Activated CD4-positive, alpha-beta T cell treated with anti-CD3 and anti-CD28 coated beads for 24 hours (primary cell): ENCODE results near the gene KIF25.

Source experiments
- DNase-seq, 2 donors: peaks; one replicate each; pipeline ENCODE4 v3.0.0-alpha.2; 2020; ENCODE audit warnings: low read depth in 2 of 2

KIF25 gene, protein sequence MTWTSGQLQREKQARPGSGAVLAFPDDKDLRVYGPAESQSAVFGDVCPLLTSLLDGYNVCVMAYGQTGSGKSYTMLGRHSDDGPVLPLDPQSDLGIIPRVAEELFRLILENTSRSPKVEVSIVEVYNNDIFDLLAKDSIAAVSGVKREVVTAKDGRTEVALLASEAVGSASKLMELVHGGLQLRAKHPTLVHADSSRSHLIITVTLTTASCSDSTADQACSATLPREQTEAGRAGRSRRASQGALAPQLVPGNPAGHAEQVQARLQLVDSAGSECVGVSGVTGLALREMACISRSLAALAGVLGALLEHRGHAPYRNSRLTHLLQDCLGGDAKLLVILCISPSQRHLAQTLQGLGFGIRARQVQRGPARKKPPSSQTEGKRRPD

GRCh38 chr6:167997642-167998041, at the start of gene KIF25:
KIF25 (plus strand) TSS chr6:167997671; CDS start chr6:168029586, 31,915 bp downstream.
- no peak for DNase-seq

- DNase-seq: no peak
Measured at GRCh38 chr6:167947716-167948115, 49.8 kb upstream of the KIF25 start.

- no peak for DNase-seq
Measured at GRCh38 chr6:167948716-167949115, 48.8 kb upstream of the KIF25 start.

DNA sequence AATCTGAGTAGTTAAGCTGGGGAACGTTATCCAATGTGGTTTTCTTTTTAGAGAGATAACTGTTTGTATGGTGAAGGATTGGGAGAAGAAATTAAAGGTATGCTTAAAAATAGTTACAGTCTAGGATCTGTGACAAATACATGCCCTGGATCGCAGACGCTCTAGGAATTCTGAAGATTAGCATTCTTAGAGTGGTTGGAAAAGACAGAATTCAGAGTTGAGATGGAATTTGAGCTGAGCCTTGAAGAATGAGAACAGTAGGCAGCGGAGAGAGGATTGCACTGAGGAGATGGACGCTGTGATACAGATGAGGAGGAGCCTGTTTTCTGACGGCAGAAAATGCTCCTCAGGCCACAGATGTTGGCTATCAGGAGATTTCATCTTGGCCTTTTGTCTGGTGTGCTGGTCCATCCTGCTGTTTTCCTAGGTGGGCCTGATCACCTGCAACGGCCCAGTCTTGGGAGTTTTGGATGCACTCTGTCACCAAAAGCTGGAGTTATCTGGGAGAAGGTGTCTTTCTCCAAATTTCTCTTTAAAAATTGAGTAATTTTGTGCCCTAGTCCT, 48.3 kb upstream of the KIF25 start:
- DNase-seq: no peak

- no peak for DNase-seq
Measured at GRCh38 chr6:167951781-167952511, 45.5 kb upstream of the KIF25 start.

DNA sequence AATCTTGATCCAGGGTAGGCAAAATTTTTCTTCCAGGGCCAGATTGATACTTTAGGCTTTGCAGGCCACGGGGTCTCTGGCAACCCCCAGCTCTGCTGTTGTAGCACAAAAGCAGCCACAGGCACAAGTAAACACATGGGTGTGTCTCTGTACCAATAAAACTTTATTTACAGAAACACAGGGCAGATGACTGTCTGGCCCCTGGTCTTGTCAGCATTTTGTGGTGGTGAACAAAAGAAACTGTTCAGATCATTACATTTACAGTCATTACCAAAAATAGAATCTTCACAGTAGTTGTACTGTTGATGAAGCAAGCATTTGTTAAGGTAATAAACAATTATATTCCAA, 45.0 kb upstream of the KIF25 start:
- DNase-seq: no peak

DNA sequence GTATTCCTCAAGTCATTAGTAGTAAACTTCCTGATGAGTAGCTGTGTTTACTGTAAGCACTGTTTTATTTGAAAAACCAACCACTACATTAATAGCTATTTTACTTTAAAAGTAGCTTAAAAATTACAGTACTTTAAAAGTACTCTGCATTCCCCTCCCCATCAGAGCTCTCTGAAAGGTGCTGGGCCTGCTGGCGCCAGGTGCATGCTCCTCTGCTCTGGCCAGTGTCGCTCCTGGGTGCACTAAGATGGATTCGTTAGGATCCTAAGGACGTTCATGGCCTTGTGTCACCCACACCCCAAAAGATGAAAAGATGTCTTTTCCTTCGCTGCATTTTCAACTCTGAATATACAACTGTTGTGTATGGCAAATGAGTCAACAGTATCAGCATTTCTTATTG, 43.9 kb upstream of the KIF25 start:
- DNase-seq: no peak

DNA sequence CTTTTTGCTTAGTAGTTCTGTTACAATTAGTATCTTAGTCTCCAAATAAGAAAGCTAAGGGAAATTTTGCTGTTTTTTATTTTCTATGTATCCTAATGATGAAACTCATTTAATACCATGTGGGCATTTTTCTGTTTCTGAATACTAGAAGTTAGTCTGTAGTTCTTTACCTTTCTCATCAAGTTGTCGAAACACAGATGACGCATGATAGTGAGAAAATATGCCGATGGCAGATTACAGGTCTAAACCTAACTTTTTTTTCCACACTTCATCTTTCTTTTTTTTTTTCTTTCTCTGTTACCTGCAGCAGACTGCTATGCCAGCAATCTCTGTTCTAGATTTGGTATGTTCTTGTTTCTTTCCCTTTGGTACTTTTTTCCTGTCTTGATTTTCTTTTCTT, 43.3 kb upstream of the KIF25 start:
- DNase-seq: no peak

DNA sequence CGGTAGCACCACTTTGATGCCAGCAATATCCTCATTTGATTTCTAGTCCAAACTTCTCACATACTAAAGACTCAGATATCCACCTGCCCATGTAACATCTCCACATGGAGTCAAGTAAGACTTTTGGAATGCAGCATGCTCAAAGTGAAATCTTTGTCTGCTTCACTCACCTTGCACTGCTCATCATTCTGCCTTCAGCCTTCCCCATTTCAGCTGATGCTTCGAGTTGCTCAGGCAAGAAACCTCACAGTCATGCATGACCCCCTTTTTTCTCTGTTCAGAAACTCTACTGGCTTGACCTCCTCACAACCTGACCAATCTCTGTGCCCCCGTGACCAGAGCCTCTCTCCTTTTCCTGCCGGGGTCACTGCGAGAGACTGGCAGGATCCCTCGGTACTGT, 41.0 kb upstream of the KIF25 start:
- DNase-seq: no peak

DNA sequence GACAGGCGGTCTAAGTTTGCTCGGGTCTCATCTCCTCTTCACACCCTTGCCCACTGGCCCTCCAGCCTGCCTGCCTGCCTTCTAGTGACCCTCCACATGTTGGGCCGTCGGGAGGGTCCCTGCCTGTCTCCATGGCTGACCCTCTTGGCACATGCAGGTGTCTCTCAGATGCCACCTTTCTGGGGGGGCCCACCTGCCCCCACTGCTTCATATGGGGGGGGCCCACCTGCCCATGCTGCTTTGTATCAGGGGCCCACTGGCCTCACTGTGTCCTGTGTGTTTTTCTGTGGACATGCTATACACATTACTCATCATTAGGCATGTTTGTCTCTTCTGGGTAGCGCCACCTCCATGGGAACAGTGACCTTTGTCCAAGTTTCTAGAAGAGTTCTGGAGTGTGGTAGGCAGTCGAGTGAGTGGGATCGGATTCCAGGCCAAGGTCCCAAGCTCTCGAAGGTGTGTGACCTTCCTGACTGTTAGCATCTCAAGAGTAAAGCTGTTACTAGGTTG, 40.4 kb upstream of the KIF25 start:
- no peak for DNase-seq

DNA sequence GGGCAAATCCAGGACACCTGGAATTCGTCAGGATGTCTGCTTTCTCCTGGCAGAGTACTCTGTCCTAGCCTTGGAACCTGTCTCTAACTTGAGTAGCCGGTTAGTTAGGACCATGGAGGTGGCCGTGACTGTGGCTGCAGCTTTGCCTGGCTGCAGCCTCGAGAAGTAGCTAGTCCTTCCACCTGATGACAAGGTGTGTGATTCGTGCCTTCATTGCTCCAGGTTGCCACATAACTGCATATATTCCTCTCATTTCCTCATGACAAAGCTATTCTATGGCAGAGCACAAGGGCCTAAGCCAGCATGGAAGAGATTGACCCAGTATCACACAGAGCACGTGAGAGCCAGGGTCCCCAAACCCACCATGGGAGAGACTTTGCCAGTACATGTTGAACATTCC, 39.8 kb upstream of the KIF25 start:
- no peak for DNase-seq

GRCh38 chr6:167960579-167960978, 36.9 kb upstream of the KIF25 start:
- DNase-seq: no peak

GRCh38 chr6:167962711-167963110, 34.8 kb upstream of the KIF25 start:
- no peak for DNase-seq

- DNase-seq: no peak
Measured at GRCh38 chr6:167963589-167964057, 33.8 kb upstream of the KIF25 start.

DNA sequence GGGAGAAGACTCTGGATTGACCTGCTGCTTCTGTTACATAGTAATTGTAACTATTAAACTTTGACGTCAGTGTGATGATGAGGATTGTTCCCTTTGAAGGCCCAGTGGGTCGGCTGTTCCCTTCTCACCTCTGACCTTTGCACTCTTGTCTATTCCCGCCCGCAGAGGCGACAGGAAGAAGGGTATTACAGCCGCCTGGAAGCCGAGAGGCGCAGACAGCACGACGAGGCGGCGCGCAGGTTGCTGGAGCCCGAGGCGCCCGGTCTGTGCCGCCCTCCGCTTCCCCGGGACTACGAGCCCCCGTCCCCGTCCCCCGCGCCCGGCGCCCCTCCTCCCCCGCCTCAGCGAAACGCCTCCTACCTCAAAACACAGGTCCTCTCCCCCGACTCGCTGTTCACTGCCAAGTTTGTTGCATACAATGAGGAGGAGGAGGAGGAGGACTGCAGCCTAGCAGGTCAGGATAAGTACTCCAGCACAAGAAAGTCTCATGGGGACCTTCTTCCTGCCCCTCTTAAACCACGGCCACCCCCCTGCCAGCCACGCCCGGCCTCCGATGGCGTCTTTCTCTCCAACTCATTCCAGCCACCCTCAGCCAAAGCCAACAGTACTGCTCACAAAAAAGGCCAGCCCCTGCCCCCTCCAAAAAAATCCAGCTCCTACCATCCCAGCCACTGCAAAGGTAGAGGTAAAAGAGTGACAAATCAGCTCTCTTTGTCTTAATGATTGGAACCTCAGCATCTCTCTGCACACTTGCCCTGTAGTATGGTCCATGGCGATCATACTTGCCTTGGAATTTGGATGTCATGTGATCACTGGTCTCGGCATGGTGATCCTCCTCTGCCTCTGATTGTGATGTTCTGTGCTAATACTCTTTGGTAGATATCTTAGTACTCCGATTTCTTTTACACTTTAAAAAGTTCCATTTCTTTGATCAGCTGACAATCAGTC, 31.6 kb upstream of the KIF25 start:
- no peak for DNase-seq

DNA sequence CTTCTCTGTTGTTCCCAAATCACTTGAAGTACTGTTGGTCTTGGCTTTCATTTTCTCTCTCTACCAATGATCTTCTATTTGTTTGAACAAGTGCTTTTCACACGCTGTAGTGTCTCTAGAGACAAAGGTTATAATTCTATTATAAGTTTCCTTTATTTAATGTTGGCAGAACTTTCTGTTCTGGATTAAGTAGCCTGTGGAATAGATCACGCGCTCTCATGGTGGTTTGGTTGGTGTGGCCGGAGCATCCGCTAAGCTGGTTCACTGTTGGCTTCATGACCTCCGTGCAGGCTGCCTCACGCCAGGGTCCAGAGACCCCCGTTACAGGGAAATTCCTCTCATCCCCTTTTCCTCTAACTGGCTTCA, 30.9 kb upstream of the KIF25 start:
- no peak for DNase-seq

- peak in 1 of 2 donors; percentile 8 for DNase-seq
Measured at GRCh38 chr6:167968091-167968490, 29.4 kb upstream of the KIF25 start.

- no peak for DNase-seq
Measured at GRCh38 chr6:167970230-167970629, 27.2 kb upstream of the KIF25 start.

GRCh38 chr6:167972193-167972592, 25.3 kb upstream of the KIF25 start:
- no peak for DNase-seq

GRCh38 chr6:167973148-167973885, 24.2 kb upstream of the KIF25 start:
- DNase-seq: no peak
